HCT116 (cell line): Measurements from ENCODE around the gene HAUS8. TPM values are rescaled to one million over a fixed set of nuclear protein-coding genes. Genes with fewer than 3 reads are reported as not detected.

Source experiments
- ATAC-seq: fragments of 200-7000 bp; cut with Tn5 transposase; 2 replicates; pipeline ENCODE4 v1.9.1; 2020; ENCODE audit warnings: mild to moderate bottlenecking, moderate library complexity
- BruUV-seq: library from RNA; stranded (reverse); fragments of 400-500 nt; replicated peaks from 2 replicates; lab custom pipeline; 2021; lab: Mats Ljungman, UMichigan
- CTCF ChIA-PET: fragments of 300-600 bp; sonication (Branson Sonifier 250); formaldehyde crosslinking; loops from one replicate; lab custom pipeline; 2021; ENCODE audit warnings: antibody characterized with exemption; lab: Charles Lee
- POLR2A ChIA-PET: fragments of 300-600, 350-600 bp; sonication (Branson Sonifier 250); formaldehyde crosslinking; loops from one replicate; lab custom pipeline; 2021; ENCODE audit warnings: antibody characterized with exemption; lab: Charles Lee
- RAD21 ChIA-PET, 2 experiments: fragments of 300-600 bp; sonication (Branson Sonifier 250); formaldehyde crosslinking; loops; one replicate each; lab custom pipeline; 2023; ENCODE audit warnings: low total read pairs in 2 of 2; ENCODE audit not compliant: uncharacterized antibody in 2 of 2, unreplicated experiment in 2 of 2, low non-redundant PET in 1 of 2; lab: Charles Lee
- DNase-seq: peaks from one replicate; pipeline ENCODE4 v3.0.0-alpha.2; 2010; ENCODE audit warnings: low read depth, low spot score
- H2AFZ ChIP-seq: fragments of 200-600 bp; shearing (Covaris generic), sonication (generic); 2 replicates; pipeline ENCODE4 v1.6.1; 2017; ENCODE audit warnings: low read depth, mixed run types, mixed read lengths, antibody characterized with exemption, low read length; ENCODE audit not compliant: poor library complexity, severe bottlenecking
- H3K27ac ChIP-seq: 2 replicates; pipeline ENCODE4 v1.5.1; 2012; ENCODE audit warnings: low read depth, low read length
- H3K27me3 ChIP-seq: fragments of 200-600 bp; sonication (generic); 2 replicates; pipeline ENCODE4 v1.6.1; 2016; ENCODE audit warnings: mixed run types, low read length, mixed read lengths; ENCODE audit not compliant: insufficient read depth
- H3K36me3 ChIP-seq, 2 experiments: fragments of 200-500 bp in 1 of 2; fragments of 200-600 bp in 1 of 2; sonication (Bioruptor generic) in 1 of 2; sonication (generic) in 1 of 2; 2 replicates each; pipeline versions ENCODE4 v1.5.1 to v1.6.1; 2014 to 2016; ENCODE audit warnings: low read length in 2 of 2, inconsistent platforms in 1 of 2, mixed read lengths in 1 of 2, mixed run types in 1 of 2; ENCODE audit not compliant: insufficient read depth in 2 of 2, control insufficient read depth in 1 of 2
- H3K4me1 ChIP-seq, 2 experiments: fragments of 200-600 bp in 1 of 2; sonication (generic) in 1 of 2; 2 replicates each; pipeline versions ENCODE4 v1.5.1 to v1.6.1; 2012 to 2017; ENCODE audit warnings: low read length in 2 of 2, inconsistent platforms in 1 of 2, mild to moderate bottlenecking in 1 of 2, mixed read lengths in 1 of 2, mixed run types in 1 of 2, moderate library complexity in 1 of 2; ENCODE audit not compliant: insufficient read depth in 2 of 2, control insufficient read depth in 1 of 2
- H3K4me2 ChIP-seq: fragments of 200-600 bp; sonication (generic); 2 replicates; pipeline ENCODE4 v1.6.1; 2017; ENCODE audit warnings: mixed run types, low read length, mixed read lengths
- H3K4me3 ChIP-seq, 2 experiments: fragments of 200-600 bp in 1 of 2; sonication (generic) in 1 of 2; replicated peaks in 1 of 2; 2 replicates each; pipeline ENCODE4 v1.5.1; 2011 to 2016; ENCODE audit warnings: low read length in 2 of 2, control low read depth in 1 of 2, low read depth in 1 of 2, mild to moderate bottlenecking in 1 of 2, mixed read lengths in 1 of 2, mixed run types in 1 of 2
- H3K79me2 ChIP-seq: fragments of 200-600 bp; sonication (generic); 2 replicates; pipeline ENCODE4 v1.6.1; 2017; ENCODE audit warnings: mild to moderate bottlenecking, mixed run types, low read length, moderate library complexity, mixed read lengths; ENCODE audit not compliant: insufficient read depth
- H3K9ac ChIP-seq: fragments of 200-600 bp; sonication (generic); 2 replicates; pipeline ENCODE4 v1.6.1; 2016; ENCODE audit warnings: low read length, mixed read lengths
- H3K9me2 ChIP-seq: fragments of 200-600 bp; sonication (generic), shearing (Covaris generic); 2 replicates; pipeline ENCODE4 v1.6.1; 2017; ENCODE audit warnings: mixed run types, mild to moderate bottlenecking, moderate library complexity; ENCODE audit not compliant: insufficient read depth
- H3K9me3 ChIP-seq, 2 experiments: fragments of 200-500 bp in 1 of 2; fragments of 200-600 bp in 1 of 2; sonication (Bioruptor generic) in 1 of 2; sonication (generic) in 1 of 2; 2 replicates each; pipeline ENCODE4 v1.6.1; 2014 to 2017; ENCODE audit warnings: low read length in 2 of 2, mixed read lengths in 2 of 2, inconsistent platforms in 1 of 2, low read depth in 1 of 2, mild to moderate bottlenecking in 1 of 2, mixed run types in 1 of 2, moderate library complexity in 1 of 2; ENCODE audit not compliant: control insufficient read depth in 1 of 2, insufficient read depth in 1 of 2
- H4K20me1 ChIP-seq: fragments of 200-600 bp; sonication (generic), shearing (Covaris generic); 2 replicates; pipeline ENCODE4 v1.6.1; 2017; ENCODE audit warnings: mixed run types, mild to moderate bottlenecking, moderate library complexity; ENCODE audit not compliant: insufficient read depth
- EZH2 ChIP-seq: fragments of 200-600 bp; sonication (generic); IDR thresholded peaks from 2 replicates; pipeline ENCODE4 v1.6.1; 2017; ENCODE audit warnings: antibody characterized with exemption, mixed run types
- EZH2phosphoT487 ChIP-seq: fragments of 200-600 bp; IDR thresholded peaks from 2 replicates; pipeline ENCODE4 v1.6.1; 2018; ENCODE audit warnings: antibody characterized with exemption, borderline replicate concordance
- JUND ChIP-seq: IDR thresholded peaks from 2 replicates; pipeline ENCODE4 v1.6.1; 2012
- POLR2A ChIP-seq: IDR thresholded peaks from 2 replicates; pipeline ENCODE4 v1.7.0; 2011; ENCODE audit warnings: borderline replicate concordance; ENCODE audit not compliant: insufficient read depth, insufficient read length; ENCODE audit errors: extremely low read depth
- RAD21 ChIP-seq: IDR thresholded peaks from 2 replicates; pipeline ENCODE4 v1.6.1; 2012; ENCODE audit warnings: low read depth, mild to moderate bottlenecking
- YY1 ChIP-seq: IDR thresholded peaks from 2 replicates; pipeline ENCODE4 v1.6.1; 2011; ENCODE audit warnings: low read length, low read depth, moderate library complexity, mild to moderate bottlenecking; ENCODE audit not compliant: insufficient replicate concordance; ENCODE audit errors: extremely low read depth
- intact Hi-C: fragments of 100-400 bp; cut with micrococcal nuclease; formaldehyde crosslinking; loops from 2 replicates; pipeline ENCODE4 v1.10.0; 2022
- total RNA-seq: library from RNA; stranded (reverse); gene quantifications from one replicate; pipeline ENCODE4 v1.2.1, GENCODE V29; 2021; ENCODE audit not compliant: unreplicated experiment
- TF ChIP-seq, protein P1 (sequence below): IDR thresholded peaks from 2 replicates; pipeline ENCODE4 v1.6.1; 2012
- TF ChIP-seq, protein P2 (sequence below): IDR thresholded peaks from 2 replicates; pipeline ENCODE4 v1.6.1; 2012

Gene HAUS8
- total RNA-seq, 1 experiment from 2014 or later, result 23.6 TPM

GRCh38 chr19:17002455-17002854 is 72.8 kb downstream of the HAUS8 start:
- ChIA-PET CTCF (no interaction called here), POLR2A (no interaction called here)
- H3K27ac ChIP-seq, result no peak overlapping the region
- no peaks in the 10 kb centered on the region for H3K79me2 ChIP-seq
- BruUV-seq, result no TSS peak
- no peaks in the 10 kb centered on the region for H4K20me1 ChIP-seq
- no peak overlapping the region for H3K4me3 ChIP-seq
- H2AFZ ChIP-seq, result no peak overlapping the region
- TF ChIP-seq, protein P1, sequence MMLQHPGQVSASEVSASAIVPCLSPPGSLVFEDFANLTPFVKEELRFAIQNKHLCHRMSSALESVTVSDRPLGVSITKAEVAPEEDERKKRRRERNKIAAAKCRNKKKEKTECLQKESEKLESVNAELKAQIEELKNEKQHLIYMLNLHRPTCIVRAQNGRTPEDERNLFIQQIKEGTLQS, result no peak
- TF ChIP-seq, all 23 proteins: peak for 0
- no peak overlapping the region for H3K4me2 ChIP-seq
- DNase-seq (no peak), ATAC-seq (no peak)
- H3K9ac ChIP-seq, result no peak overlapping the region
- H3K27me3 ChIP-seq, result no peaks in the 10 kb centered on the region; the same call in 1 of the 2 replicates
- H3K36me3 ChIP-seq, result no peaks in the 10 kb centered on the region
- RAD21 ChIA-PET, result no interaction called here
- intact Hi-C loops, result no loop called here
- no peaks in the 10 kb centered on the region for H3K9me2 ChIP-seq
- no peaks in the 10 kb centered on the region for H3K9me3 ChIP-seq
- no peaks in the 10 kb centered on the region for H3K4me1 ChIP-seq

DNA sequence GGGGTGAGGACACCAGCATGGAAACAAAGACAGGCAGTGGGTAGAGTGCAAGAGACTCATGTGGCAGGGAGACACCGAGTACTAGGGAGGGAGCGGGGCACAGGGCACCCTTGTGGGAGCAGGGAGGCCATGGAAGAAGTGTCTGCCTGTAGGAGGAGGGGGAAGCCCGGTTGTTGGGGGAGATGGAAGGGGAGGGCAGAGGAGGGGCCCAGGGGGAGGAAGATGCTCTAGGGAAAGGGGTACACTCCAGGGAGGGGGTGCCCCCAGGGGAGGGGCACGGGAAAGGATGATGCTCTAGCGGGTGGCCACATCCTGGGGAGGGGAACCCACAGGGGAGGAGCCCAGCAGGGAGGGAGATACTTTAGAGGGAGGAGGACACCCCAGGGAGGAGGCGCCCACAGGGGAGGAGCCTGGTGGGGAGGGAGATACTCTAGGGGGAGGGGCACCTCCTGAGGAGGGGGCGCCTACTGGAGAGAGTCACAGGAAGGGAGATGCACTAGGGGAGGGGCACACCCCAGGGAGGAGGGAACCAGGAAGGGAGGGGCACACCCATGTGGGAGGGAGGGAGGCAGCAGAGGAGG is 73.6 kb downstream of the HAUS8 start:
- Histone ChIP-seq H2AFZ (no peak overlapping the region), H3K9me3 (no peaks in the 10 kb centered on the region), H3K27me3 (no peaks in the 10 kb centered on the region), H4K20me1 (no peaks in the 10 kb centered on the region), H3K9ac (no peak overlapping the region), H3K27ac (no peak overlapping the region), H3K4me3 (no peak overlapping the region), H3K36me3 (no peaks in the 10 kb centered on the region), H3K79me2 (no peaks in the 10 kb centered on the region), H3K4me1 (no peaks in the 10 kb centered on the region), H3K9me2 (no peaks in the 10 kb centered on the region), H3K4me2 (no peak overlapping the region)
- TF ChIP-seq RAD21 (no peak), JUND (no peak), EZH2phosphoT487 (no peak), POLR2A (no peak), YY1 (no peak), EZH2 (no peak)
- TF ChIP-seq, protein P2, sequence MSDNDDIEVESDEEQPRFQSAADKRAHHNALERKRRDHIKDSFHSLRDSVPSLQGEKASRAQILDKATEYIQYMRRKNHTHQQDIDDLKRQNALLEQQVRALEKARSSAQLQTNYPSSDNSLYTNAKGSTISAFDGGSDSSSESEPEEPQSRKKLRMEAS, result no peak
- TF ChIP-seq, protein P1, result no peak
- BruUV-seq, result no TSS peak
- ChIA-PET POLR2A (no interaction called here), CTCF (no interaction called here), RAD21 (no interaction called here)
- ATAC-seq, result peak; percentile 50; the same call in 1 of the 2 replicates
- DNase-seq, result no peak
- intact Hi-C loops, result no loop called here

Other genes starting within 250 kb of the HAUS8 start
- 59.9 TPM for gene SIN3B, start 246.1 kb downstream of the HAUS8 start, total RNA-seq
- 0.10 TPM for gene F2RL3, start 186.5 kb downstream of the HAUS8 start, total RNA-seq
- 0.20 TPM for gene CPAMD8, start 48.6 kb downstream of the HAUS8 start, total RNA-seq
- gene MYO9B, start 325 bp upstream of the HAUS8 start, total RNA-seq, result 74.6 TPM
- 27.5 TPM for gene USE1, start 139.9 kb upstream of the HAUS8 start, total RNA-seq
- 39.8 TPM for gene OCEL1, start 150.8 kb upstream of the HAUS8 start, total RNA-seq
- 88.0 TPM for gene NR2F6, start 170.5 kb upstream of the HAUS8 start, total RNA-seq
- 0.15 TPM for gene USHBP1, start 189.3 kb upstream of the HAUS8 start, total RNA-seq
- 93.3 TPM for gene BABAM1, start 192.0 kb upstream of the HAUS8 start, total RNA-seq
- gene ANKLE1, start 206.4 kb upstream of the HAUS8 start, total RNA-seq, result 14.8 TPM
- gene ABHD8, start 228.0 kb upstream of the HAUS8 start, total RNA-seq, result 5.2 TPM
- 114 TPM for gene MRPL34, start 230.4 kb upstream of the HAUS8 start, total RNA-seq
- gene DDA1, start 234.1 kb upstream of the HAUS8 start, total RNA-seq, result 68.6 TPM